HG02798 (cell line): Measurements from ENCODE around the gene CAPN5.

Experiments used
- ATAC-seq: cut with Tn5 transposase; IDR thresholded peaks from one replicate; pipeline ENCODE4 v1.9.1; 2021; ENCODE audit warnings: mild to moderate bottlenecking; ENCODE audit not compliant: unreplicated experiment, poor library complexity

The CAPN5 gene

DNA sequence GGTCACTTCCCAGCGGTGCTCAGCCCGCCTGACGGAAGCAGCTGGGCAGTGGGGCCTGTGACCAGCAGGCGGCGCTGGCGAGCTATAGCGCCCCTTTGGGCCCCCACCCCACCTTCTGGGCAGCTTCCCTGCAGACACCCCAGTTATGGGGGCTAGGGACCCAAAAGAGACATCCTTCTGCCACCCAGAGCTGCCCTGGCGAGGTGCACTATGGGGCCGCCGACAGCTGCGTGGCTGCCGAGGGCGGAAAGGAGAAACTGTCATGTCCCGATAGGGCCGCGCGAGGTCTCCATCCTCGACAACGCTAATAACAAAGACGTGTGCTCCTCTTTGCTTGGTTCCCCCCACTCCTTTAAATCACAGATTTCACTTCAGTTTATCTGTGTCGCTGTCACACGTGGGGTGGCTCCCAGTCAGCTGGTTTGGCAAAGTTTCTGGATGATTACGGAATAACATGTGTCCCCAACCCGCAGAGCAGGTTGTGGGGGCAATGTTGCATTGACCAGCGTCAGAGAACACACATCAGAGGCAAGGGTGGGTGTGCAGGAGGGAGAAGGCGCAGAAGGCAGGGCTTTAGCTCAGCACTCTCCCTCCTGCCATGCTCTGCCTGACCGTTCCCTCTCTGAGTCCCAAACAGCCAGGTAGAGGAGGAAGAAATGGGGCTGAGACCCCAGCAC, 60.6 kb downstream of the CAPN5 start:
- ATAC-seq, result peak; percentile 44

DNA sequence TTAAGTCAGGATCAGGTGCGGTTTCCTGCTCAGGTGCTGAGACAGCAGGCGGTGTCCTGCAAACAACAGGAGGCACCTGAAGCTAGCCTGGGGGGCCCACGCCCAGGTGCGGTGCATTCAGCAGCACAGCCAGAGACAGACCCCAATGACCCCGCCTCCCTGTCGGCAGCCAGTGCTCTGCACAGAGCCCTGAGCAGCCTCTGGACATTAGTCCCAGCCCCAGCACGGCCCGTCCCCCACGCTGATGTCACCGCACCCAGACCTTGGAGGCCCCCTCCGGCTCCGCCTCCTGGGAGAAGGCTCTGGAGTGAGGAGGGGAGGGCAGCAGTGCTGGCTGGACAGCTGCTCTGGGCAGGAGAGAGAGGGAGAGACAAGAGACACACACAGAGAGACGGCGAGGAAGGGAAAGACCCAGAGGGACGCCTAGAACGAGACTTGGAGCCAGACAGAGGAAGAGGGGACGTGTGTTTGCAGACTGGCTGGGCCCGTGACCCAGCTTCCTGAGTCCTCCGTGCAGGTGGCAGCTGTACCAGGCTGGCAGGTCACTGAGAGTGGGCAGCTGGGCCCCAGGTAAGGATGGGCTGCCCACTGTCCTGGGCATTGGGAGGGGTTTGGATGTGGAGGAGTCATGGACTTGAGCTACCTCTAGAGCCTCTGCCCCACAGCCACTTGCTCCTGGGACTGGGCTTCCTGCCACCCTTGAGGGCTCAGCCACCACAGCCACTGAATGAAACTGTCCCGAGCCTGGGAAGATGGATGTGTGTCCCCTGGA, 61.3 kb downstream of the CAPN5 start, which contains the start of gene MYO7A:
Gene MYO7A (plus strand): TSS at position 327 of the 772 bp plus-strand sequence. CDS start 2,389 bp downstream, outside the sequence.
- ATAC-seq, result no peak

DNA sequence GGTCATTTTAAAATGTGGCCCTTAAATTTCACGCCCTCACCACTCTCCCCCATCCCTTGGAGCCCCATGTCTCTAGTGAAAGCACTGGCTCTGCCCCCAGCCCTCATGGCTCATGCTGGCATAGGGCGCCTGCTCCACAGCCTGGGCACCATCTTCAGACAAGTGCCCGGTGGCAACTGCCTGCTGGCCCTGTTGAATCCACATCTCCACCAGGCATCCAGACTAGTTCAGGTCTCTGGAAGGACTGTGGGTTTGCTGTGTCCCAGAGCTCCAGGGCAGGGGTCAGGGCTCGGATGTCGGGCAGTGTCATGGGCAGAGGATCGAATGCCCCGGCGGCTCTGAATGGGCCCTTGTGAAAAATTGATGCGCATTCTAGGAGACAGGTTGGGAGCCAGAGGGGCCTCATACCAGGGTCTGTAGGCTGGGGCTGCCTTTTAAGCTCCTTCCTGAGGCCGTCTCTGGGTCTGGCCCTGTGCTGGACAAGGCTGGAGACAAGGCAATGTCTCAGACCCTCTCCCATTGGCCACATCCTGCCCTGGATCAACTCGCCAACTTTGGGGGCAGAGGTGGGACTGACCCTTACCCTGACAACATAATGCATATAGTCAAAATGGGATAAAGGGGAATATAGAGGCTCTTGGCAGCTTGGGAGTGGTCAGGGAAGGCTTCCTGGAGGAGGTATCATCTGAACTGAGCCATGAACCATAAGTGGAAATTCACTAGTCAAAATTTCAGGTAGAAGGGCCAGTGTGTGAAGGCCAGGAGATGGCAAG, 62.5 kb downstream of the CAPN5 start:
- ATAC-seq, result no peak

DNA sequence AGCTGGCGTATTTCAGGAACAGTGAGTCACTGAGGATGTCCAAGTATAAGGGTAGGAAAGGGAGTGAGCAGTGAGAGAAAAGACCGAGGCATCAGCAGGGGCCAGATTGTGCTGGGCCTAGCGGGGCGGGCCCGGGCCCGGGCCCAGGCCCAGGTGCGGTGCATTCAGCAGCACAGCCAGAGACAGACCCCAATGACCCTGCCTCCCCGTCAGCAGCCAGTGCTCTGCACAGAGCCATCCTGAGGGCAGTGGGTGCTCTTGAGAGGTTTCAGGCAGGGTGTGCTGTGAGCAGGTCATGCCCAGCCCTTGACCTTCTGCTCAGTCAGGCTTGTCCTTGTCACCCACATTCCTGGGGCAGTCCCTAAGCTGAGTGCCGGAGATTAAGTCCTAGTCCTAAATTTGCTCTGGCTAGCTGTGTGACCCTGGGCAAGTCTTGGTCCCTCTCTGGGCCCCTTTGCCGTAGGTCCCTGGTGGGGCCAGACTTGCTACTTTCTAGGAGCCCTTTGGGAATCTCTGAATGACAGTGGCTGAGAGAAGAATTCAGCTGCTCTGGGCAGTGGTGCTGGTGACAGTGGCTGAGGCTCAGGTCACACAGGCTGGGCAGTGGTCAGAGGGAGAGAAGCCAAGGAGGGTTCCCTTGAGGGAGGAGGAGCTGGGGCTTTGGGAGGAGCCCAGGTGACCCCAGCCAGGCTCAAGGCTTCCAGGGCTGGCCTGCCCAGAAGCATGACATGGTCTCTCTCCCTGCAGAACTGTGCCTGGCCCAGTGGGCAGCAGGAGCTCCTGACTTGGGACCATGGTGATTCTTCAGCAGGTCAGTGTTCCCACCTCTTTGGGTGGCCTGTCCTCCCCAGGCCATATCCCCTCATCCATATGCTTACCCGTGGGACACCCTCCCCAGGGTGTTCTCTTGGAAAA, 63.3 kb downstream of the CAPN5 start:
- ATAC-seq, result no peak

DNA sequence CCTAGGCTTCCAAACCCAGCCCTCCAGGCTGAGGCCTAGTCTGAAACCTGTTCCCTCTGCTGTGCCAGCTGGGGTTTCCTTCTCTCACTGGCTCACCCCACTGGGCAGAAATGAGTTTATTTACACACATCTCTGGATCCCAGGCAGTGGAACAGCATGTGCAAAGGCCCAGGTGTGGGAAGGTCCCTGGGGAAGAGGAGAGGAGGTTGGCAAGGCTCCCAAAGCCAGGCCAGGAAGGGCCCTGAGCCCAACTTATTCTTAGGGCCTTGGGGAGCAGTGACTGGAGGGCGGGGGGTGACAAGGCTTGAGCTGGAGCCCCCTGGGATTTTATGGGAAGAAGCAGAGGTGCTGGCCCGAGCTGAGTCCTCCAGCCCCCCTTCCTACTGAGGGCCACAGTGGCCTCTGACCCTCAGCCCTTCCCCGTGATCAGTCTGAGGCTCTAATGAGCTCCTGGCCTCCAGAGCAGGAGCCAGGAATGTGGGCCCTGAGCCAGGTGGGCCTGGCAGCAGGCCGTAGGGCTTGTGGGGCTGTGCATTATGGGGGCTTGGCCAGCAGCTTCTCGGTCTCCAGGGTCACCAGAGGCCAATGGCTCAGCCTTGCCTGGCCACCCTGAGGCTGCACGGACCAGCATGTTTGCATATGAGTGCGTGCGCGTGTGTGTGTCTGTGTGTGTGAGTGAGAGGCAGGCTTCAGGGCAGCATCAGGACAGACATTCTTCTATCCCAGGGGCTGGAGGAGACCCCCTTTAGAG, 64.2 kb downstream of the CAPN5 start:
- no peak for ATAC-seq

DNA sequence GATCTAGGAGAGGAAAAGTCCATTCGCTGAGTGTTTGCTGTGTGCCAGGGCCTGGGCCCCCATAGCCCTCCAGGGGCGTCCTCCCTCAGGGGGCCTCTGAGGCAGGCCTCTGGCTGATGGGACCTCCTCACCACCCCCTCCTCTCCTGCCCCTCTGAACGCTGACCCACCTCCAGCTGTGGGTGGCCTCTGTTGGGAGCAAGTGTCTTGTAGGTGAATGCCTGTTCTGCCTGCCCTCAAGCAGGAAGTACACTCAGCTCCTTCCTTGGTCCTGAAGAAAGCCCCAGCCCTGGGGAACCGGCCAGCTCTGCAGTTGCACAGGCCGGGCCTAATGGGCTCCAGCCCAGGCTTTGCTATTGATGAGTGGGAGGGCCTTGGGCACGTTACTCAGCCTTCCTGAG, 64.8 kb downstream of the CAPN5 start:
- ATAC-seq, result no peak

DNA sequence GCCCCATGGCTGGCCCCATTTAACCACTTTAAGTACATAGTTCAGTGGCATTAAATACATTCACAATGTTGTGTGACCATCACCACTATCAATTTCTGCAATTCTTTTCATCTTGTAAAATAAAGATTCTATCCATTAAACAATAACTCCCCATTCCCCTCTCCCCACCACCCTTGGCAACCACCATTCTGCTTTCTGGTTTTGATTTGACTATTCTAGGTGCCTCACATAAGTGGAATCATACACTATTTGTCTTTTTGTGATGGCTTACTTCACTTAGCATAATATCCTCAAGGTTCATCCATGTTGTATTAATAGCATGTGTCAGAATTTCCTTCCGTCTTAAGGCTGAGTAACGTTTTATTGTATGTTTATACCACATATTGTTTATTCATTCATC, 68.3 kb downstream of the CAPN5 start:
- no peak for ATAC-seq

DNA sequence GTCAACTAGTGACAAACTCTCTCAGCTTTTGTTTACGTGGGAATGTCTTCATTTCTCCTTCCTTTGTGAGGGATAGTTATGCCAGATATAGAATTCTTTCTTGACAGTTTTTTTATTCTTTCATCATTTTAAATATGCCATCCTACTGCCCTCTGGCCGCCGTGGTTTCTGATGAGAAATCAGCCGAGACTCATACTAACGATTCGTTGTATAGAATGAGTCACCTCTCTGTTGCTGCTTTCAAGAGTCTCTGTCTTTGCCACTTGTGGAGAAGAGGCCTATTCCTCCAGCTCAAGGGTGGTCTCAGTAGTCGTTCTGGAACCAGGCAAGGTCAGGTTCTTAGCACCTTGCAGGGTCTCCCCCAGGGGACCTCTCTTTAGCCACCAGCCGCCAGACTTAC, 69.3 kb downstream of the CAPN5 start:
- no peak for ATAC-seq

DNA sequence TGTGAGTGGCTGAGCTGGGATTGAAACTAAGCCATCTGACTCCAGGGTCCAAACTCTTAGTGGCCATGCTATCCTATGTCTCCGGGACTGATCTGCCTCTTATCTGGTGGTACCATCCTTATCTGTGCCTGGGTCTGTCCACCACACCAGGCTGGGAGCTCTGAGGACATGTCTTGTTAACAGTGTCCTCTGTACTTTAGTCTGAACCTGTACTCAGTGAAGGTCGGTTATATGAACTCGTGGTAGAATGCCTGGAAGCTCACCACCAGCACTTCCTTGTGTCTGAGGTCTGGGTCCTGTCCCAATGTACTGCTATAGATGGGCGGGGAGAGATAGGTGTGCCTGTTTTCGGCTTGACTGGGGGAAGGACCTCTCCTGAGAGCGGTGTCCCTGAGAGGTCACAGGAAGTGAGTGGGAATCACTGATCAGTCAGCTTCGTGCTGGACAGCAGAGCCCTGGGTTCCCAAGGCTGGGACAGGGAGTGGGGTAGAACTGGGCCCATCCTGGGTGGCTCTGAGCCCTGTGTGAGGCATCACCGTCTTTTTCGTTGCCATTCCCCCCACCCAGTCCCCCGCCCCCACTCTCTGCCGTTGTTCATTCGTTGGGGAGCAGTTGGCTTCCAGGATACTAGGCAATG, 70.1 kb downstream of the CAPN5 start:
- ATAC-seq, result no peak

DNA sequence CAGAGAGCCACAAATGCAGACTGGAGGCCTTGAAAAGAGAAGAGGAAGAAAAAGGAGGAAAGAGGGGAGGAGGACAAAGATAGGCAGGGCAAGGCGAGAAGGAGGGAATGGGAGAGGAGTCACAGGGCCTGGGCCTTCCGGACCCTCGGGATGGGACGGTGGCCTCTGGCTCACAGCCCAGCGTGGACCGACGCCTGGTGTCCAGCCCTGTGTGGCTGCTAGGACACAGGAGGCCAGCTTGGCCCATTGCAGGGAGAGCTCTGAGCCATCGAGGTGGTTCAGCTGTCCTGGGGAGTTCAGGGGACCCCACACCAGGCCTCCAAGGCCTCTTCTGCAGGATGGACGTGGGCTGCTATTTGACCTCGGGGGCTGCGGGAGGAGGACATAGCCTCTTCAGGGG, 70.7 kb downstream of the CAPN5 start:
- no peak for ATAC-seq

DNA sequence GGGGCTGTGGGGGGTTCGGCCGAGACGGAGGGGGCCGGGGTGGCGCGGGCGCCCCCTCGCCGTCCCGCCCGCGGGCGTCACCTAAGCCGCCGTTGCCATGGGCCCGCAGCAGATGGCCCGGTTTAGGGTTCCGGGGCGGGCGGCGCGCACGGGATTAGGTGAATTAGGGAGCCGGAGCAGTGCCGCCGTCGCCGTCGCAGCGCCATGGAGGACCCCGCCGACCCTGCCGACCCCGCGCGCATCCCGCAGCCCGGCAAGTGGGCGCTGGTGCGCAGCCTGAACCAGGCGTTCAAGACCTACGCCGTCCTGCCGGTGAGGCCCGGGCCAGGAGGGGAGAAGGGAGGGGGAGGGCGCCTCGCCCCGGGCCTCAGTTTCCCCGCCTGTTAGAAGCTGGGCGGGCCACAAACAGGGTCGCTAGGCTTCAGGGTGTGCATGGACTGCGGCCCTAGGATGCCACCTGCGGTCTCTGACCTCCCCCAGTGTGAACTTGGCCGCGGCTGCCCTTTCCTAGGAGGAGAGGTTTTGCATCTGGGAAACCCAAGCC, 71.4 kb downstream of the CAPN5 start:
- ATAC-seq, result no peak

DNA sequence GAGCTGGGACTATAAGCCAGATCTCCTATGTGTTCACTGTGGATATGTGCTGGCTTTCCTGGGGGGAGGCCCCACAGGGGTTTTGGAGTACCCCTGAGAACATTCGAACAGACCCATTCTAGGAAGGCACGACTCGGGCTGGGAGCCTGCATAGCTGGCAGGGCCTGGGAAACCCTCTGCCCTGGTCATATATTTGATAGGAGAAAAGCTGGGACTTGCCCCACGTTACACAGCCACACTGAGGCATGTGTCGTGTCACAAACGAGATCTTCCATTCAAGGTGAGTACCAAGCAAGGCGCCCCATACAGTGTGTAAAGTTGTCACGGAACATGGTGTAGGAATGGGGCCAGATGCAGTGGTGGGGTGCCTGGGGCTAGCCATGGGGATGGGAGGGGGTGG, 72.4 kb downstream of the CAPN5 start:
- no peak for ATAC-seq

DNA sequence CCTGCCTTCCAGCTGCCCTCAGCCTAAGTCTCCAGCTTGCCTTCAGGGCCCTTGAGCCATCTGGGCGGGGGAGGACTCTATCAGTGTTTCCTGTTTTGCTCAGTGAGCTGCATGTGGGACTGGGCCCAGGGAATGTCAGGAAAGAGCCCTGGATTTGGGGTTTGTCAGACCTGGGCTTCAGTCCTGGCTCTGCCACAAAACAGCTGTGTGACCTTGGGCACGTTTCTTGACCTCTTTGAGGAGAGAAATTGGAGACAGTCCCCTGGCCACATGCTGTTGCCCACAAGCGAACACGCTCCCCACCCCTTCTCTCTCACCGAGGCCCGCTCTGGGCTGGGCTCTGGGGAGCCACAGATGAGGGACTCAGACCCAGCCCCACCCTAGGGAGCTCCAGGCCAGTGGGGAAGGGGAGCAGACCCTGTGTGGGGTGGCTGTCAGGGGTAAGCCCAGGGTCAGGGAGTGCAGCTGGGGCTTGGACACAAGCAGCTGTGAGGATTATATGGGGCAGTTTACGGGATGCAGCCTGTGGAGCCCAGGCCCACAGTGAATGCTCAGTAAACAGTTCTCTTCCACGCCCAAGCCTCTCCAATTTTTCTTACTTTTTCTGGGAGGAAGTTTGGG, 73.6 kb downstream of the CAPN5 start:
- no peak for ATAC-seq

DNA sequence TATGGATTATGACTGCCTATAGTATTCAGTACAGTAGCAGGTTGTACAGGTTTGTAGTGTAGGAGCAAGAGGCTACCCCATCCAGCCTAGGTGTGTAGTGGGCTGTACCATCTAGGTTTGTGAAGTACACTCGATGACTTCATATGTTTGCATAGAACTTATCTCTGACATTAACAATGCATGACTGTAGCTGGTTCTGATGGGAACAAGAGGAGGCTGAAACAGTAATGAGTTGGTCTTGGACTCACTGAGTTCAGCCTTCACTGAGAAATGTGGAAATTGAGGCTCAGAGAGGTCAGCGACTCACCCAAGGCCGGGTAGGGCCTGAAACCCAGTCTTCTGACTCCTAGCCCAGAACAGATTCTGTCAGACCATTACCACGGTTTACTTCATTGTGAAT, 74.3 kb downstream of the CAPN5 start:
- ATAC-seq, result no peak

DNA sequence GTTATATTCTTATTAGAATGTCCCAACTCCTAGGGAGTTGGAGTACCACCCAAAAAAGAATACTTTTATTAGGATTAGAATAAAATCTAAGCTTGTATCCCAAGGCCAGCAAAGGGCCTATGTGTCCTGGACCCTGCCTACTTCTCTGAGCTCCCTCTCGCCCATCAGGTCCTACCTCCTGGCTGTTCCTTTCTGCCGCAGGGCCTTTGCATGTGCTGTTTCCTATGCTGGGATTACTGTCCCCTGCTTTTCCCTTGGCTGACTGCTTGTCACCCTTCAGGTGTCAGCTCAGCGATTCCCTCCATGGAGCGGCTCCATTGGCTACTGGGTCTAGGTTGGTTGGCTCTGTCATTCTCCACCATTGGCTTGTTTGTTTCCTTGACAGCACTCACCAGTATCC, 74.7 kb downstream of the CAPN5 start:
- ATAC-seq, result no peak

DNA sequence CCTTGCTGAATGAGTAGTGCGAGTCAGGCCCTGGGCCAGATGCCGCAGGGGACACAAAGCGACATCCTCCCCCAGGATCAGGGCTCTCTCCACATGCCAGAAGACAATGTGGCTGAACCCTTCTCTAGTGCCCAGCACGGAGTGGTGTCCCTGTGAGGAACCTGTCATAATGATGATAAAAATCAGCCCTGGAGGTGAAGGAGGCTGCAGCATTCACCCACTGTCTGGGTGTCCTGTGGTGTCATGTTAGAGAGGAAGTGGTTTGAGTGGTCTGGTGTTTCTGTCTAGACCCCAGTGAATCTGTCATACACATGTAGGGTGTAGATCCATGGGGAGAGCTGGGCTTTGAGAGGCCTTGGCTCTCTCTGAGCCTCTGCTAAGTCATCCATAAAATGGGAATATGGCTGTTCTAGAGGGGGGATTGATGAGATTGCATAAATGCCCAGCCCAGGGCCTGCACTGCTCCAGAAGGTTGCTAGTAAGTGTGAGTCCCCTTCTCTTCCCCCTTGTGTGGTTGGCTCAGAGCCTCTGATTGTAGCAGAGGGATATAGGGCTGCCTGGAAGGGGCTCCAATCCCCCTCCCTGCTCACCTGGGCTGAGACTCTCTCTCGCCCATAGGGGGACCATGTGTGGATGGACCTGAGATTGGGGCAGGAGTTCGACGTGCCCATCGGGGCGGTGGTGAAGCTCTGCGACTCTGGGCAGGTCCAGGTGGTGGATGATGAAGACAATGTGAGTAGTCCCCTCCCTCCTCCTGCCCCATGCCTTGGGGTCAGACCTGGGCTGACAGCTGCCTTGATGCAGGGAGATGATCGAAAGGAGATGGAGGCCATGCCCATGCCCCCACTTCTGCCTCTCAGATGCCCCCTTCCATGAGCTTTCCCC, 75.6 kb downstream of the CAPN5 start:
- no peak for ATAC-seq

DNA sequence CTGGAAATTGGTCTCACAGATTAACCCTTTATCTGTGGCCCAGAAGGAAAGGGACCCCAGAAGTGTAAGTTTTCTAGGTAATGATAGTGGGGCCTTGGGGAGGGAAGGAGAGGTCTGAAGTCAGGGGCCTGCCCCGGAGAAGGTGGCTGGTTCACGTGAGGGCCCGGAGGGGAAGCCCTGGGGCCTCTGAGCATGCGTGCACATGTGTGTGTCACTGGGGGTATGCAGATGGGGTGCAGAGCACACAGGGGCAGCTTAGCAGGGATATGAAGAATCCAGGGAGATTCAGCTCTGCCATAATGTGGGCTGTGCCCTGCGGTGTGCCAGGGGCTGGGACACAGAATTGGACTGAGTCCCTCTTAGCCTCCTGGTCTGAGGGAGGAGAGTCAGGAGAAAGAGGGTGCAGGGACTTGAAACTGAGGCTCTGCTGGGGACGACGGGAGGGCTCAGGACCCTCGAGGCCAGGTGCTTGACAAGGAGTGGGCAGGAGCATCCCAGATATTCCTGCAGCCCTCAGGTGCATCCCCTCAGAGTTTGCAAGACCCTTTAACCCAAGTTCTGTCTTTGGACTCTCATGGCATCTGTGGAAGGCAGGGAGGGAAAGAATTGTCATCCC, 76.7 kb downstream of the CAPN5 start:
- ATAC-seq, result no peak
